Measurements from ENCODE around the gene SPPL2B.

Gene SPPL2B

GRCh38 chr19:2353887-2354592, 25.6 kb downstream of the SPPL2B start:
- Histone ChIP-seq H3K36me3 (ENCODE audit: insufficient read depth, low read length) (peaks cover 10% of the 10 kb centered on the region; the same call in 1 of the 2 replicates), H3K4me3 (ENCODE audit: low read length, poor library complexity, severe bottlenecking) (no peak overlapping the region), H3K9ac (ENCODE audit: low read depth, low read length, poor library complexity, severe bottlenecking) (no peak overlapping the region), H3K9me3 (ENCODE audit: insufficient read depth, low read depth, low read length) (no peaks in the 10 kb centered on the region), H3K9me2 (replicated peaks; ENCODE audit: low read depth, low read length) (no peaks in the 10 kb centered on the region), H3K4me1 (ENCODE audit: insufficient read depth, low read length, poor library complexity, severe bottlenecking) (no peaks in the 10 kb centered on the region), H3K4me2 (ENCODE audit: low read depth, low read length, poor library complexity, severe bottlenecking) (no peak overlapping the region), H3F3A (ENCODE audit: low read depth) (no peaks in the 10 kb centered on the region), H3K79me2 (ENCODE audit: insufficient read depth, low read length) (no peaks in the 10 kb centered on the region), H2AFZ (ENCODE audit: low read length) (no peak overlapping the region), H4K20me1 (ENCODE audit: insufficient read depth, low read length, poor library complexity, severe bottlenecking) (no peaks in the 10 kb centered on the region), H3K27me3 (ENCODE audit: insufficient read depth, low read length, poor library complexity, severe bottlenecking) (no peaks in the 10 kb centered on the region)
- TF ChIP-seq CTCF (conservative IDR thresholded peaks at IDR 0.05; ENCODE audit: low read length), result no peak
- TF ChIP-seq EZH2phosphoT487 (IDR thresholded peaks at IDR 0.05; ENCODE audit: borderline replicate concordance), result no peak

GRCh38 chr19:2354670-2355069, 26.2 kb downstream of the SPPL2B start:
- Histone ChIP-seq H3F3A (ENCODE audit: low read depth) (no peaks in the 10 kb centered on the region), H3K36me3 (ENCODE audit: insufficient read depth, low read length) (peaks cover 10% of the 10 kb centered on the region; the same call in 1 of the 2 replicates)
- TF ChIP-seq CTCF (conservative IDR thresholded peaks at IDR 0.05; ENCODE audit: low read length), result no peak
- TF ChIP-seq EZH2phosphoT487 (IDR thresholded peaks at IDR 0.05; ENCODE audit: borderline replicate concordance), result no peak

GRCh38 chr19:2355168-2356035, 26.9 kb downstream of the SPPL2B start:
- no peaks in the 10 kb centered on the region for H3F3A ChIP-seq (ENCODE audit: low read depth)
- no peak overlapping the region for H3K4me3 ChIP-seq (ENCODE audit: low read length, poor library complexity, severe bottlenecking)
- H2AFZ ChIP-seq (ENCODE audit: low read length), result no peak overlapping the region
- no peaks in the 10 kb centered on the region for H3K79me2 ChIP-seq (ENCODE audit: insufficient read depth, low read length)
- no peaks in the 10 kb centered on the region for H3K4me1 ChIP-seq (ENCODE audit: insufficient read depth, low read length, poor library complexity, severe bottlenecking)
- H4K20me1 ChIP-seq (ENCODE audit: insufficient read depth, low read length, poor library complexity, severe bottlenecking), result no peaks in the 10 kb centered on the region
- H3K36me3 ChIP-seq (ENCODE audit: insufficient read depth, low read length), result peaks cover 10% of the 10 kb centered on the region; the same call in 1 of the 2 replicates
- no peak overlapping the region for H3K9ac ChIP-seq (ENCODE audit: low read depth, low read length, poor library complexity, severe bottlenecking)
- no peaks in the 10 kb centered on the region for H3K27me3 ChIP-seq (ENCODE audit: insufficient read depth, low read length, poor library complexity, severe bottlenecking)
- H3K4me2 ChIP-seq (ENCODE audit: low read depth, low read length, poor library complexity, severe bottlenecking), result no peak overlapping the region
- no peaks in the 10 kb centered on the region for H3K9me3 ChIP-seq (ENCODE audit: insufficient read depth, low read depth, low read length)
- no peak for TF ChIP-seq EZH2phosphoT487 (IDR thresholded peaks at IDR 0.05; ENCODE audit: borderline replicate concordance)
- no peak for TF ChIP-seq CTCF (conservative IDR thresholded peaks at IDR 0.05; ENCODE audit: low read length)
- no peaks in the 10 kb centered on the region for H3K9me2 ChIP-seq (replicated peaks; ENCODE audit: low read depth, low read length)

More at GRCh38 chr19:2354670-2355069, 26.2 kb downstream of the SPPL2B start:
- no peaks in the 10 kb centered on the region for H3K9me3 ChIP-seq (ENCODE audit: insufficient read depth, low read depth, low read length)
- H3K4me1 ChIP-seq (ENCODE audit: insufficient read depth, low read length, poor library complexity, severe bottlenecking), result no peaks in the 10 kb centered on the region
- no peaks in the 10 kb centered on the region for H3K9me2 ChIP-seq (replicated peaks; ENCODE audit: low read depth, low read length)
- no peaks in the 10 kb centered on the region for H3K79me2 ChIP-seq (ENCODE audit: insufficient read depth, low read length)
- no peak overlapping the region for H2AFZ ChIP-seq (ENCODE audit: low read length)
- no peaks in the 10 kb centered on the region for H4K20me1 ChIP-seq (ENCODE audit: insufficient read depth, low read length, poor library complexity, severe bottlenecking)
- H3K4me3 ChIP-seq (ENCODE audit: low read length, poor library complexity, severe bottlenecking), result no peak overlapping the region
- H3K9ac ChIP-seq (ENCODE audit: low read depth, low read length, poor library complexity, severe bottlenecking), result no peak overlapping the region
- no peaks in the 10 kb centered on the region for H3K27me3 ChIP-seq (ENCODE audit: insufficient read depth, low read length, poor library complexity, severe bottlenecking)
- no peak overlapping the region for H3K4me2 ChIP-seq (ENCODE audit: low read depth, low read length, poor library complexity, severe bottlenecking)
